ENCODE results near the gene SMG7.

GRCh38 chr1:183588827-183589226 lies 116.5 kb downstream of the SMG7 start:
- TF ChIP-seq CTCF (IDR thresholded peaks at IDR 0.05; ENCODE audit: poor library complexity, severe bottlenecking) = no peak
- TF ChIP-seq RAD21 (conservative IDR thresholded peaks at IDR 0.05) = no peak
- no peak for TF ChIP-seq POLR2AphosphoS5 (IDR thresholded peaks at IDR 0.05)

Measured in neural cell (in vitro differentiated cells).